Fibroblast of peridontal ligament (primary cell): ENCODE results near the gene NONO.
"Not testable (repeated sequence)": the region's sequence is repeated elsewhere in the genome, so short reads cannot be mapped to it uniquely, and the experiment has no call there.

ENCODE experiments used
- DNase-seq: peaks from one replicate; pipeline ENCODE4 v3.0.0-alpha.2; 2010; ENCODE audit errors: extremely low read depth

NONO gene

DNA sequence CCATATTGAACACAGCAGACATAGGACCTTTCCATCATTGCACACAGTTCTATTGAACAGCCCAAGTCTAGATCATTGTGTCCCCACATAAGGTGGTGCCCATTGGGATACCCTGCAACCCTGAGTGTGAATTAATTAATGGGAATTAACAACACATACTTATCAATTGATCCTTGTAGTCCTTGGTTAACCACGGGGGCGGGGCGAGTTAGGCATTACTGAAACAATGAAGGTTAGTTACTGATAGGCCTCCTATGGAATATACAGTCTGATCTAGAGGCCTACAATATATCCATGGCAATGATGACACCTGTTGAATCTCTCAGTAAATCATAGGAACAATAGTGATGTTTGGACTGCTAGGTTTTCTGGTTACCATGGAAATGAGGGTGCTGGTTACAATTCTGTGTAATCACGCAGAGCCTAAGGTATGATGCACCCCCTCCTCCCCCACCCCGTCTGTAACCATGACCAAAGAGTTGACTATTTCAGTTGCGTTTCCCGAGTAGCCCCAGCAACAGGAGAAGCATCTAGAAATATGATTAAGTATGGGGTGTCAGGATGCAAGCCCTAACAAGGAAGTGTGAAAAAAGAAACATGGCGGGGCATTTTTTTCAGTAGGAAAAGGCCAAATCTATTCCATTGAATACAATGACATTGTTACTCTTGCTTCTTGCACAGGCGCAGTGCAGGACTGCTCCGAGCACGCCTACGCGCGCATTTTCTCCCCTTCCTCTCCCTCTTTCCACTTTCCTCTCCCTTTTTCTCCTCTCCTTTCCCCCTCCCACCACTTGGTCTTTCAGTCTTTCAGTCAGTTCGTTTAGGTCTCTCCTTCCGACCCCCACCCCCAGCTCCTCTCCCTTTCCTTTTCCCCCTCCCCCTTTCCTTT, 677 bp upstream of the NONO start:
- no peak for DNase-seq

GRCh38 chrX:71285929-71286328, 2.5 kb downstream of the NONO start:
- no peak for DNase-seq

DNA sequence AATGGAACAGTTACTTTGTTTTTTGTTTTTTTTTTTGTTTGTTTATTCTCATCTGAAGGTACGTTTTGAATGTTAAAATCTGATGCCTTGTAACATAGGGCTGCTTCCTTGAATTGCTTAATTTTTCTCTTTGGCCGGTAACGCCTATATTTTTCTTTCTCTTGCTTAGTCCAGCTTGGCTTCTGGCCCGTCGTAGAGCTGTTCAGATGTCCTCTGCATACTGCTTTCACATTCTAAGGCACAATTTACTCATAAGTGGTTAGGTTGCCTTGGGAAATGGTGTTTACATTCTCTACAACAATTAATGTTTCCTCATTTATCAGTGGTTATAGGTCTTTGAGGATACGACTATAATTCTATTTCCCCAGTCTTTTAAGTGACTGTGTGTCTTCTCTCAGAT, 7.9 kb downstream of the NONO start:
- peak; percentile 54 for DNase-seq

DNA sequence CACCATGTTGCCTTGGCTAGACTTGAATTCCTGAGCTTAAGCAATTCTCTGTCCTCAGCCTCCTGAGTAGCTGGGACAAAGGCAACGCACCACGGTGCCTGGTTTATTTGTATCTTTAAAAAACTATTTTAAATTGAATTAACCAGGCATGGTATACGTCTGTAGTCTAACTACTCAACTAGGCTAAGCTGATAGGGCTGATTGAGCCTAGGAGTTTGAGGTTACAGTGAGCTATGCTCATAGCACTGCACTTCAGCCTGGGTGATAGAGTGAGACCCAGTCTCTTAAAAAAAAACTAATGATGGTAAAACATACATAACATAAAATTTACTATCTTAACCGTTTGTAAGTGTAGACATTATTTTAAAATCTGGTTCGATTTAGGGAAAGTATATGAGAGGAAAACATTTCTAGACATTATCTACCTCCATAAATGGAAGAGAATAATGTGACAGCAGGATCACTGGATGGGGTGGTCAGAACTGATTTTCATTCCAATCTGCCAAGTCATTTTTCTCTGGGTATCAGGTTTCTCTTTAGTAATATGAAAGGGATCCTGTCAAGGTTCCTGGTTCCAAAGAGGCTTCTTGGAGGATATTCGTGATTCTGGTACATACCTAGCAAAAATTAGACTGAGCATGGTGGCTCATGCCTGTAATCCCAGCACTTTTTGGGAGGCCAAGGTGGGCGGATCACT, 9.4 kb downstream of the NONO start:
- DNase-seq = peak; percentile 70

DNA sequence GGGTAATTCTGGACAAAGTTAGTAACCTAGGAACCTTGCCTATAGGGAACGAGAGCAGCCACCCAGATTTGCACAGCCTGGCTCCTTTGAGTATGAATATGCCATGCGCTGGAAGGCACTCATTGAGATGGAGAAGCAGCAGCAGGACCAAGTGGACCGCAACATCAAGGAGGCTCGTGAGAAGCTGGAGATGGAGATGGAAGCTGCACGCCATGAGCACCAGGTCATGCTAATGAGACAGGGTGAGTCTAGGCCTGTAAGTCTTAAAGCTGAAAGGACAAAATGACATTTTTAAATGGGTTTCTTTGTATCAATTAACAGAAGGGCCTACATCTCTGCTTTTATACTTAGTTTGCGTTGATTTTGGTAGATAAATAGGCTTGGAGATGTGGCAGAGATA, 13.4 kb downstream of the NONO start:
- DNase-seq = no peak

DNA sequence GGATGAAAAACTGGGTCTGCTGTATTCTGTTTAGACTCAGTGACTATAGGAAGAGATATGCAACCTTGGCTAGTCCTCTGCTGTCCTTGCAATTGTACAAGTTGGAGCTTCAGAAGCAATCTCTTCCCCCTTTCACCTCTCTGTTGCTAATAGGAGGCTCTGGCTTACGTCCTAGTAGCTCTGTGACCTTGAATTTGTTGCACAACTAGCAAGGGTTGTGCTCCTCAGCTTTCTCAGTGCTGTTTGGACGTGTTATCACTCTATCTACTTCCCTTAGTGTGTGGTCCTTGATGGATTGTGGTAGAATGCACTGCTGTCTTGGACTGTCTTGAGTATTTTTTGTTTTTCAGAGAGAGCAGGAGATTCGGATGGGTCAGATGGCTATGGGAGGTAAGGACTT, 14.7 kb downstream of the NONO start:
- DNase-seq = no peak

GRCh38 chrX:71300064-71300463, 16.6 kb downstream of the NONO start:
- DNase-seq = not testable (repeated sequence)

- not testable (repeated sequence) for DNase-seq
These were observed 17.1 kb downstream of the NONO start for GRCh38 chrX:71300495-71300894.

GRCh38 chrX:71301195-71301924, 17.9 kb downstream of the NONO start, which contains the start of gene ITGB1BP2:
TSS of gene ITGB1BP2 (plus strand) at chrX:71301750. CDS start at chrX:71301807, 57 bp downstream.
- DNase-seq = peak; percentile 54

- DNase-seq = no peak
These were observed 19.2 kb downstream of the NONO start for GRCh38 chrX:71302461-71303213.

GRCh38 chrX:71304561-71304960, 21.1 kb downstream of the NONO start:
- no peak for DNase-seq

GRCh38 chrX:71315917-71316316, 32.5 kb downstream of the NONO start:
- peak; percentile 75 for DNase-seq

DNA sequence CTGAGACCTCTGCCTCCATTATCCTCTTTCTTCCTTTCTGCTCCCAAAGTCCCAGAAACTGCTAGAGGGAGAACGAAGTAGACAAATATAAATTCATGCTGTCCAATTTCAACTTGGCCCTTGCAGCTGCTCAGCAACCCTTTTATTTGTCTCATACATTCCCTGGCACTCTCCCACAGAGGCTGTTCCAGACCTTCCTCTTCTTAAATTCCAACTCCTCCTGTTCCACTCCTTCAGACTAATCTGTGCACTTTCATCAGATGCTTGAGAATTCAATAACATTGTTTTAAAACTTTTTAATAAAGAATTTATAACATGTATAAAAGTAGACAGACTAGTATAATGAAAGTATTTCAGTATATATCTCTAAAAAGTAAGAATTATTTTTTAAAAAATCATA, 33.5 kb downstream of the NONO start:
- DNase-seq = peak; percentile 45

- DNase-seq = no peak
These were observed 36.7 kb downstream of the NONO start for GRCh38 chrX:71320126-71320525.

DNA sequence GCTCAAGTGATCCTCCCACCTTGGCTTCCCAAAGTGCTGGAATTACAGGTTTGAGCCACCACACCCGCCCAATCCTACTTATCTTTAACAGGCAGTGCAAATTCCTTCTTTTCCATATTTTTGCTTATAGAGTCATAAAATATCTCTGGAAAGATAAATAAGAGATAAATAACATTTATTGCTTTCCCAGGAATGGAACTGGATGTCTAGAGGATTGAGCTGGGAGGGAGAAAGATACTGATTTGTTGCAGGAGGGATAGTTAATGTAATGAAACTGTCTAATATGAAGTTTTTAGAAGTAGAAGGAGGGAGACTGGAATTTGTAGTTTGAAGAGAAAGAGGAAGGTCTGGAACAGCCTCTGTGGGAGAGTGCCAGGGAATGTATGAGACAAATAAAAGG, 38.3 kb downstream of the NONO start:
- DNase-seq = peak; percentile 8

DNA sequence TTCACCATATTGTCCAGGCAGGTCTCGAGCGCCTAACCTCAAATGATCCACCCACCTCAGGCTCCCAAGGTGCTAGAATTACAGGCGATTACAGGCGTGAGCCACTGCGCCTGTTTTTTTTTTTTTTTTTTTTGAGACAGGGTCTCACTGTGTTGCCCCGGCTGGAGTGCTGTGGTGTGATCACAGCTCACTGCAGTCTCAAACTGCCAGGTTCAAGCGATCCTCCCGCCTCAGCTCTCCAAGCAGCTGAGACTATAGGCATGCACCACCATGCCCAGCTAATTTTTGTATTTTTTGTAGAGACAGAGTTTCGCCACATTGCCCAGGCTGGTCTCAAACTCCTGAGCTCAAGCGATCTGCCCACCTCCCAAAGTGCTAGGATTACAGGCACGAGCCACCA, 41.0 kb downstream of the NONO start:
- DNase-seq = not testable (repeated sequence)

- no peak for DNase-seq
These were observed 43.0 kb downstream of the NONO start for GRCh38 chrX:71326394-71326793.

- DNase-seq = peak; percentile 6
These were observed 65.8 kb downstream of the NONO start for GRCh38 chrX:71349151-71349665.

GRCh38 chrX:71349867-71350266, 66.4 kb downstream of the NONO start:
- not testable (repeated sequence) for DNase-seq
